ENCODE measurements around the gene SPIRE2.
A peak's percentile ranks its signal among the peaks of the same experiment; 100 is the strongest.

Gene SPIRE2

DNA sequence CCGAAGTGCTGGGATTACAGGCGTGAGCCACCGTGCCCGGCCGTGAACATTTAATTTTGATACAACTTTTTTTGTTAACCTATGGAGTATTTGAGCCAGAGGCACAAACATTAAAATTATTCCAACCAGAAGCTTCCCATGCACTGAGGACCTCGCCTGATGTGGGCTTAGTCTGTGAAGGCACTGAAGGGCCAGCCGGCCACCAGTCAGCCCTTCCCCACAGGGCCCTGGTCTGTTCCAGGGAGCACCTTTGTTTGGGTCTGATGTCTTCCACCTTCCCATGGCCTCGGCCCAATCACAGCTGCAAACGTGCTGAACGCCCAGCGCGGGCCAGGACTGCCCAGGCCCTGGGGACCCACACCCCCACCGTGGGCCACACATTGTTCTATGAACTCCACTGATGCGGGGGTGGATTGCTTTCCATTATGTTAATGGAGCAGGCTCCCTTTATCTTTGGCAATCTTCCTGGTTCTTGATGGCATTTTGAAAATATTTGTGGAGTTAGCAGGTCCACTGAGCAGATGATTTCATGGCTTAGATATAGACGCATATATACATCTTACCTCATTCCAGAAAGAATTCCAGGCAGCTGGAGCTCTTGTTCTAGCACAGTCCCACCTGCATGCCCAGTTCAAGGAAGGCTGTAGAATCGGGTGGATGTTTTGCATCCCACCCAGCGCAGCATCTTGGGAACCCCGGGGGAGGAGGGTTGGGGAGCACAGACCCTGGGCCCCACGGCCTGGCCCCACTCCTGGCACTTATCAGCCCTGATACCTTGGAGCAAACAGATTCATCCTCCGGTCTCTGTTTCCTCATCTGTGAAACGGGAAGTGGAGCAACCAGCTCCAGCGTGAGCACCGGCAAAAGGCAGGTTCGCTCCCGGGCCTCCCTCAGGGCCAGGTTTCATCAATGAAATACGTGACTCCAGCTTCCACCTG, 14.5 kb downstream of the SPIRE2 start:
- no peak for DNase-seq

DNA sequence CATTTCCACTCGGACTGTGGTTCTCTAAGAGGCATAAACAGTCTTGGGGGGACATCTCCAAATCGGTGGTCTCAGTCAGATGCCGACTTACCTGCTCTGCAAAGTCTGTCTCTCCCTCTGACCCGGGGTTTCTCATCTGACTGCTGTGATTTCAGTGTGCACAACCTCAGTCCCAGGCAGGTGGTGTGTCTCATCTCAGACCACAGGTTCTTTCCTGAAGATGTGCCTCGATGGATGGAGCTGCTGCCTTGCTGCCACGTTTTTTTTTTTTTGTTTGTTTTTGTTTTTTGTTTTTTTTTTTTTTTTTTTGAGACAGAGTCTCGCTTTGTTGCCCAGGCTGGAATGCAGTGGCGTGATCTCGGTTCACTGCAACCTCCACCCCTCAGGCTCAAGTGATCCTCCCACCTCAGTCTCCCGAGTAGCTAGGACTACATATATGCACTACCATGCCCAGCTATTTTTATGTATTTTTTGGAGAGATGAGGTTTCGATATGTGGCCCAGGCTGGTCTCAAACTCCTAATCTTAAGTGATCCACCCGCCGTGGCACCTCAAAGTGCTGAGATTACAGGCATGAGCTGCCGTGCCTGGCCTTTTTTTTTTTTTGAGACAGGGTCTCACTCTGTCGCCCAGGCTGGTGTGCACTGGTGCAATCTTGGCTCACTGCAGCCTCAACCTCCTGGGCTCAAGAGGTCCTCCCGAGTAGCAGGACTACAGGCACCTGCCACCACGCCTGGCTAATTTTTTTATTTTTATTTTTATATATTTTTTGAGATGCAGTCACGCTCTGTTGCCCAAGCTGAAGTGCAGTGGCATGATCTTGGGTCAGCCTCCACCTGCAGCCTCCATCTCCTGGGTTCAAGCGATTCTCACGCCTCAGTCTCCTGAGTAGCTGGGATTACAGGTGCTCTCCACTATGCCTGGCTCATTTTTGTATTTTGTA, 15.4 kb downstream of the SPIRE2 start:
- DNase-seq = no peak

DNA sequence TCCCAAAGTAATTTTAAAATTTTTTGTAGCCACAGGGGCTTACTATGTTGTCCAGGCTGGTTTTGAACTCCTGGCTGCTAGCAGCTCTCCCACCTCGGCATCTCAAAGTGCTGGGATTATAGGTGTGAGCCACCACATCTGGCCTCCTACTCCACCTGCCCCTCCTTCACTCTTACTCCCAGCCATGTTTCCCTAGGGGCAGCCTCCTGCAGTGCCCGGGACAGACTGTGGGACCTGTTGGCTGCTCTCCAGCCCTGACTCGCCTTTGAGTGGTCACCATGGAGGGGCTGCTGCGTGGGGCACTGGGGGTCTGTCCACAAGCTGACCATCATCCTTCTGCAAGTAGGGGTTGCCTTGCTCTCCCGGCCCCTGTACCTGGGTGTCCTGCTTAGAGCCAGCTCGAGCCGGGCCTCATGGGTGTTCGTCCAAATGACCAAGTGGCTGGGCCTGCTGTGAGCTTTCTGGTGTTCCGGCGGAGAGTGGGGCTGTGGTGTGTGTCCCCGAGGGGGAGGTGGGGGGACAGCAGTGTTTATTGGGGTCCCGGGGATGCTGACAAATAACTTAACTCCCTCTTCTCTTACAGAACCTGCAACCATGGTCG, 16.6 kb downstream of the SPIRE2 start:
- no peak for DNase-seq

DNA sequence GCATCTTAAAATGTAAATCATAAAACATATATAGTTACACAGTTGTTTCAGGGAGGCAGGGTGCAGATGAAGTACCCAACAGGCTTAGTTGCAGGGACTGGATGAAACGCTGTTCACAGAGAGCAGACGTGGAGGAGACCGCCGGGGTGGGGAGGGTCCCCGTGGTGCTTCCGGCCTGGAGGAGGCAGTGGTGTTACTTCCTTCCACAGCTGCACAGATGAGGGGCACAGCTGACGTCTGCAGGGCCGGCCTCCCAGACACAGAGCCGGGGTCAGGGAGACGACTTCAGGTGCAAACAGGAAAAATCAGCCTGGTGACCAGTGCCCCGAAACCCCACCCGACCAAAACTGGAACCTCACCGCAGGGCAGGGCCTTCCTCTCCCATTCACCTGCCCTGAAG, 17.1 kb downstream of the SPIRE2 start:
- no peak for DNase-seq

DNA sequence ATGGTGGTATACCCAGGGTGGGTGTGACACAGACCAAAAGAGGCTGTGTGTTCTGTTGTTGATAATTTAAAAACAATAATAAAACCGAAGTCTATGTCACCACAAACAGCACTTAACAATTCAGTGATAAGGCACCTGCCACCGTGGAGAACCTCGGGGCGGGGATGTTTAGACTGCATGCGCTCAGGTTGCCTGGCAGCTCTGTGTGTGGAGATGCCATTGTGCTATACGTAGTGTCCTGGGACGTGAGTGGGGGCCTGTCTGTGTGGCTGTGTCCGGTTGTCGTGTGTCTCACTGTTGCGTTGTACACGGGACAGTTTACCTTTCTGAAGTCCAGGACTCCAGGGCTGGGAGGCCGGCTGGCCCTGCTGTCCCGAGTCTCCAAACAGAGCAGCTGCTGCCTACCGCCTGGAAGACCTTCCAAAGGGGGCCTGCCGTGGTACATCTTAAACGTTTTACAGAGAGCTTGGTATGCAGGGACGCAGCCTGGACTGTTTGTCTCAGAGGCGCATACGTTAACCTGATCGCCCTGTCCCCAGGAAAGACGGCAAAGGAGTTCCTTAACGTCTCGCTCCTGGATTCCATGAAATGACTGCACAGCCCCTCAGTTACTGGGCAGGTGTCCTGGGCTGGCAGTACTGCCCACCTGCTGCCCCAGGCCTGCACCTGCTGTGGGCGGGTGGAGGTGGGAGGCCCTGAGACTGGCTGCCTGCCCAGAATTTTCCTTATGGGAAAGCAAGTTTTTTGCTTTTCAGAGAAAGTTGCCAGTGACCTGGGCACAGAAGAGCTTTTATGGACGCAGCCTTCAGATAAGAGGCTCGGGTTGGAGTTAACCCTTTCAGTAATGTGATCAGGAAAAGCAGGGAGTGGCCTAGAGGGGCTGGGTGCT, 19.0 kb downstream of the SPIRE2 start:
- no peak for DNase-seq

DNA sequence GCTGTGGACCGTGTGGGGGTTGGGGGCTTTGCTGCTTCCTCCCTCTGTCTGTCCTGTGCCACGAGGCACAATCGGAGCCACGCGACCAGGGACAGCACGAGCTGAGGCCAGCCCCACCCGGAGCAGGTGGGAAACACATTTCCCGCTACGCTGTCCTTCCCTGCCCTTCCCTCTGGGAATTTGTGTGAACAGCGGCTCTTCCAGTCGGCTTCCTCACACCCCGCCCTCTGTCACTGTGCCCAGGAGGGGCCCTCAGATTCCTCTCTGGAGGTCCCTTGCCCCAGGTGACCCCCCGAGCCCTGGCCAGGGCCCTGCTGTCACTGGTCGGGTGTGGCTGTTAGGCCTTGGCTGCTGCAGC, 19.6 kb downstream of the SPIRE2 start:
- no peak for DNase-seq

DNA sequence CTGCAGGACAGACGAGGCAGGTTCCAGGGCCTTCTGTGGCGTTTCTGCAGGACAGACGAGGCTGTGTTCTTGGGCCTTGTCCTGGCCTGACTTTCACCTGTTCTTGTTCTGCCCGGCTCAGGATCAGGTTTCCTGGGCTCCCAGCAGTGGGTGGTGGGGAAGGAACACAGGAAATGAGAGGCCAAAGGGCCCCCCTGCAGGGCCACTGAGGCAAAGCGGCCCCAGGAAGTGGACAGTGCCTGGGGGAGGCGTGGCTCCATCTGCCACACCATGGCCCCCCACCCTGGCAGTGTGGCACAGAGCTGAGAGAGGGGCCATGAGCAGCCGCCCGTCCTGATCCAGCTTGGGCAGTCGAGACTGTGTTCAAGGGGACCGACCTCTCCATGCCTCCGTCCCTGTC, 20.7 kb downstream of the SPIRE2 start:
- DNase-seq = no peak

DNA sequence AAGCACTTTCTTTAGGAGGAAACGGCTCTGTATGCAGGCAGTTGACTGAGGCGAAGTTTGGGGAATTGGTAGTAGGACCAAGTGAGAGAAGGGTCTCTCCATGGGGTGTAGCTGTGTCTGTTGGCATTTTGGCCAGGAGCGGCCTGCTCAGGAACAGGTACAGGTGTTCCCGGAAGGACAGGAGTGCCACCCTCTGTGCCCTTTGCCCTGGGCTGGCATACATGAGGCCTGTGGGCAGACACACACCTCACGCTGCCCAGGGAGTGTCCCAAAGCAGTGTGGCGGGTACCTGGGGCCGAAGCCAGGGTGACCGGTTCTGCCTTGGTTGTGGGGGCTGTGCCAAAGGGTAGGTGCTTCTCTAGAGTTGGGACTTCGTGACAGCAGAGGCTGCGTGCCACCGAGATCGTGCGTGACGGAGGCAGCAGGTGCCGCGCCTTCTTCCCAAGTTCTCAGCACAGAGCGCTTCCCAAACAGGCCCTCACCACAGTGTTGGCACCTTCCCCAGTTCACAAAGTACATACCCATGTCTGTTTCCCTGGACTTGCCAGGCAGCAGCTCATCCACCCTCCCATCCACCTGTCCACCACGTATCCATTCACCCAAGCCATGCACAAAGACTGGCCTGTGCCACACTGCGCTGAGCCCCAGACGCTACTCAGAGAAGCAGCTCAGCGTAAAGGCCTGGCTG, 25.2 kb downstream of the SPIRE2 start:
- no peak for DNase-seq

DNA sequence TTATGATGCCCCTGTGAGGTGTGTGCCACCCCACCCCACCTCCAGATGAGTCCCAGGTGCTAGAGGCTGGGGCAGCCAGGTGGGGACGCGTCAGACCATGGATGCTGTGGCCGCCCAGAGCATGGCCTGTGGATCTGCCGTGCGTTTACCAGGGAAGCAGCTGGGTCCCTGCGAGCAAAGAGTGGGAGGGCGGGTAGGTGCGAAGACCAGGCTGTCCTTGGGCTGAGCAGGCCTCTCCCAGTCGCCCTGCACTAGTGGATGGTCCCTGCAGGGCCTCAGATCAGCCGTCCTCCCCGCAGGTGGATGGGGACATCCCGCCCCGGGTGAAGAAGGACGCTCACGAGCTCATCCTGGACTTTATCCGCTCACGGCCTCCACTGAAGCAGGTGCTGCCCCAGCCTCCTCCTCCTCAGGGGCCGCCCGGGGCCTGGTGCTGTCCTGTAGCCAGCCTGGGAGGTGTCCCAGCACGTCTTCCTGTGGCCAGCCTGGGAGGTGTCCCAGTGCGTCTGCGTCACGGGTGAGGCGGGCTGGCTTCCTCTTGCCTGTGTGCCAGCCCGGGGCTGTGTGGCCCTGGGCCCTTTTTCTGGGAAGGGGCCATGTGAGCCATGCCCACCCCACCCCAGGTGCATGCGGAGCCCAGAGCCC, 27.1 kb downstream of the SPIRE2 start:
- no peak for DNase-seq

DNA sequence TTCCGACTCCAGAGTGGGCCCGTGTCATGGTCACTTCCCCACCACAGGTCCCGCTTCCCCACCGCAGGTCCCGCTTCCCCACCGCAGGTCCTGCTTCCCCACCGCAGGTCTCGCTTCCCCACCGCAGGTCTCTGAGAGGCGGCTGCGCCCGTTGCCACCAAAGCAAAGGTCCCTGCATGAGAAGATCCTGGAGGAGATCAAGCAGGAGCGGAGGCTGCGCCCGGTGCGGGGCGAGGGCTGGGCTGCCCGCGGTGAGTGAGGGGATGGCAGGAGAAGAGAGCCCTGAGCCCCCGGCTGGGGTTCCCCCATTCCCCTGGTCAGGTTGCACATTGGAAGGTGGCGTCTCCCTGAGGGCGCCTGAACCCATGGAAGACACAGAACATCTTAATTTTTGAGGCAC, 27.7 kb downstream of the SPIRE2 start:
- DNase-seq = no peak

DNA sequence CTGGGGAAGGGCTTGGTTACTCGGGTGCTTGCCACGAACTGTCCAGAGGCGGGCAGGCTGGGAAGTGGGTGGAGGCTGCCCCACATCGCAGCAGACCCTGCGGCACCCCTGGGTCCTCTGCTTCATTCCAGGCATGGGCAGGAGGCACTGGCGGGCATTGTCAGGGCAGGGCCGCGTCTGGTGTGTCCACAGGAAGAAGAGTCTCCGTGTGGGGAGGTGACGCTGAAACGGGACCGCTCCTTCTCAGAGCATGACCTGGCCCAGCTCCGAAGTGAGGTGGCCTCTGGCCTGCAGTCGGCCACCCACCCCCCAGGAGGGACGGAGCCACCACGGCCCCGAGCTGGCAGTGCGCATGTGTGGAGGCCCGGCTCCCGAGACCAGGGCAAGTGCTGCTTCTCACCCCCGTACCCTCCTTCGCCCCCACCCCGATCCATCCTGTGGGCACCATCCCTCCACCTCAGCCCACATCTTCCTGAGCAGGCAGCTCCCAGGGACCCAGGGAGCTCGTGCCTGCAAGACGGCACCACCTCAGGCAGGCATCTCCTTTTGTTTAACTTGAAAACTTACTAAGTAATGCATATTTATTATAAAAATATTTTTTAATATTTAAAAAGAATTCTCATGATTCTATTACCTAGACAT, 30.8 kb downstream of the SPIRE2 start:
- no peak for DNase-seq

DNA sequence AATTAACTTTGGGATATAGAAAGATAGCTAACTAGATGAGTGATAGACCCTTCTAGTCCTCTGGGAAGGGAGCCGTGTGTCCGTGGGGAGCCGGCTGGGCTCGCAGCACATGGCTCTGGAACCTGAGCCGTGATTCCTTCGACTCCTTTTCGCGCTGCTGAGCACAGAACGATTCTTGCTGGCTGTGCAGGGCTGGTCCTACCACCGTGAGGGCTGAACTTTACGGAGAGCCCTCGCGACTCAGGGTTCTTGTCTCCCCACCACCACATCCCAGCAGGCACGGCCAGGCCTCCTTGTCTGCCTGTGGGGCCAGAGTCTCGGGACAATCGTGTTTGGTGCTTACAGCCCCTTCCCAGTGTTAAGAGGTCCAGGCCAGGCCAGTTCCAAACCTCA, 31.3 kb downstream of the SPIRE2 start:
- DNase-seq = no peak

DNA sequence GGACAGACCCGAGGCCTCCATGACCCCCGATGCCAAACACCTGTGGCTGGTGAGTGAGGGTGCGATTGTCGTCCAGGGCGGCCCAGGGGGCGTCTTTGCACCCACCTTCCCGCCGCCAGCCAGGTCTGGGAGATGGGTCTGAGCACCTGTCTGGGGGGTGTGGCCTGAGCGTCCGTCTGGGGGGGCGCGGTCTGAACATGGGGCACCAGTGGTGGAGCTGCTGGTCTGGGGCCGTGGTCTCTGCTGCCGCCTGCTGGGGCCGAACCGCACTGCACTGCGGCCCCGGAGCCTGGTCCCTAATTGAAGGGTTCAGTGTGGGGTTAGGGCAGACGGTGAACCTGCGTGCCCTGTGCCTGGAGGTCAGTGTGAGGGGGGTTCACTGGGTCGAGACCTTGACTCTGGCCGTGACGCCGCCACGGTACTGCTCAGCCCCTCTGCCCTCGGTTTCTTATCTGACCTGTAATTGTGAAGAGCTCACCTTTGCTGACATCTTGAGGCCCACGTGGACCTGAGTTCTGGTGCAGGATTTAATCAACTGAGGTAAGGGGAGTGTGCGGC, 32.6 kb downstream of the SPIRE2 start:
- peak; percentile 23 for DNase-seq

DNA sequence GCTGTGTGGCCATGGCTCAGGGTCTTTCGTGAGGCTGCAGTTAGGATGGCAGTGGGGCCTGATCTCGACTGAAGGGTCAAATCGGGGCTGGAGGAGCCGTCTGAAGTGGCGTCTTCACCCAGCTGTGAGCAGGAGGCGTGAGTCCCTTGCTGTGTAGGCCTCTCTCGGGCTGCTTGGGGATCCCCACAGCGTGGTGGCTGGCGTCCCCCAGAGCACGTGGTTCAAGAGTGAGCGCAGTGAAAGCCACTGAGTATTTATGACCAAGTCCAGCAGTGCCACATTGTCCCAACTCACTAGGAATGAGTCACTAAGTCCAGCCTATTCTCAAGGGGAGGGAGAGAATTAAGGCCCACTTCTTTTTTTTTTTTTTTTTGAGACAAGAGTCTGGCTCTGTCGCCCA, 33.4 kb downstream of the SPIRE2 start:
- DNase-seq = no peak

DNA sequence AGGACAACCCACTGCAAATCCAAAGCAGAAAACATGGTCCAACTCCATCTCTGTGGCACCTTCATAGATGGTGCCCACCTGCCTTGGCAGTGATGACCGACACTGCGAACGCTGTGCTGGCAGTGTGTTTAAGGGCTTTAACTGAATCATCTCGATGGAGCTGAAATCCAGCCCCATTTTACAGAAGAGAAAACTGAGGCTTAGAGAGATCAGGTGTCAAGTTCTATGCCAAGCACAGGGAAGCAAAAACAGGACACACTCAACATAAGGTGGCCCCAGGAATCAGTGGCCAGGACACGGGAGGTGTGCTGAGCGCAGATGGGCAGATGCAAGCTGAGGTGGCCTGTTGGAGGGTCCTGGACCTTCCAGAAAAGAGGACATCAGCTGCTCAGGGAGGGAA, 34.5 kb downstream of the SPIRE2 start:
- no peak for DNase-seq

DNA sequence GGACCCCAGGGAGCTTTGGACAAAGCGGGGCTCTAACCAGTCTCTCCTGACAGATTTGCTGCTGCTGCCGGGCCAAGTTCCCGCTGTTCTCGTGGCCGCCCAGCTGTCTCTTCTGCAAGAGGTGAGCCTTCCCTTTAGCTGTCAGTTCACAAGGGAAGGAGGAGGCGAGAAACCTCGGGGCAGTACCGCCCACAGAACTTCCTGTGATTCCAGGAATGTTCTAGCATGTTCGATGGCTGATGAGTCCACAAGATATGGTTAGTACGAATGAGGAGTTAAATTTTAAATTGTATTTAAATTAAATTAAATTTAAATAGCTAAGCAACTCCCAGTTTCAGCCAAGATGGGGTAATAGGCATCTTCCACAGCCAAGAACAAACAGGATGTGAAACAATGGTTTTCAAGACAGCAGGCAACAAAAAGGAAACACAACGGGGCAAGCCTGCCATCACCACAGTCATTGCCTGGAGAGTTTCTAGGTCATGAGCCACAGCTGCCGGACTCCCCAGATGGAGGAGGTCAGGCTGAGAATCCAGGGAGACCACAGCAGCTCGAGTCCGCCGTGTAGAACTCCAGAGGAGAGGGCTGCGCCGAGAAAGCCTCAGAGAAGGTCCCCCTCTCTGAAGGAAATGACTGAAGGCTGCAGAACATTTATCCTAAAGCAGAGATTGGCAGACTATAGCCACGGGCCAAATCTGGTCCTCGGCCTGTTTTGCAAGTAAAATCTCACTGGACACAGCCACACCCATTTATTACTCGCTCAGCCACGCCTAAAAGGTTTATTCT, 35.7 kb downstream of the SPIRE2 start:
- no peak for DNase-seq

DNA sequence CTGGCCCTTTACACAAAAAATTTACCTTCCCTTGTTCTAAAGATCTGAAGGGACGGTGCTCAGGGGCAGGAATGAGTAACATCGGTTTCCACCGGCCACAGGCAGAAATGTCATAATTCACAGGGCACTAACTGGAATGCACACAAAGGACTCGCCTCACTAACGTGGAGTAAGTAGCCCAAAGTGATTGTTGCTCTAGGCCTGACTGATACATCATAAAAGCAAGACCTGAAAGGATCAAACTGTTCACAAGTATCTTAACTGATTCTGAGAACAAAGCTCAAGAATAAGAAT, 36.2 kb downstream of the SPIRE2 start:
- no peak for DNase-seq

DNA sequence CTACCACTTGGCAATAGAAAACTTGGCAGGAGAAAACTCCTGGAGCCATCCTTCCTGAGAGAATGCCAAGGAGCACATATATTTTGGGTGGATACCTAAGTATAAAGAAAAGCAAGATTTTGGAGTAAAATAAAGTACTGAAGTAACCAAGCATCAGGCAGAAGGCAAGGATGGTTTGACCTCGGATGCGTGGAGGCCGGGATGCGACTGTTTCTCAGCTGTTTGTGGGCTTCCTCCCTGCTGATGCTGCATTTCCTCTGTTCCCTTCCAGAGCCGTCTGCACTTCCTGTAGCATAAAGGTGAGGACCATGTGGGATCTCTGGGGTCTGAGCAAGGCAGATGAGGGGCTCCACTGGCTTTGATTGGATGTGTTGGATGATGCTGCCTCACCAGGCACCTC, 39.6 kb downstream of the SPIRE2 start:
- no peak for DNase-seq

DNA sequence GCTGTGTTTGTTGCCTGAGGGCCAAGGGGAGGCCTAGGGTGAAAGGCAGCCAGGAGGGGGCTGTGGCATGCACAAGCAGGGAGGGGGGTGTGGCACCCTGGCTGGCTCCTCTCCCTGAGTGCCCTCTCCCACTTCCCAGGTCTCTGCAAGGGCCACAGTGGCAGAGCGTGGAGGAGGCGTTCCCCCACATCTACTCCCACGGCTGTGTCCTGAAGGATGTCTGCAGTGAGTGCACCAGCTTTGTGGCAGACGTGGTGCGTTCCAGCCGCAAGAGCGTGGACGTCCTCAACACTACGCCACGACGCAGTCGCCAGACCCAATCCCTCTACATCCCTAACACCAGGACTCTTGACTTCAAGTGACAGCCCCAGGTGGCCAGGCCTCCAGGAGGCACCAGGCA, 41.6 kb downstream of the SPIRE2 start:
- no peak for DNase-seq

DNA sequence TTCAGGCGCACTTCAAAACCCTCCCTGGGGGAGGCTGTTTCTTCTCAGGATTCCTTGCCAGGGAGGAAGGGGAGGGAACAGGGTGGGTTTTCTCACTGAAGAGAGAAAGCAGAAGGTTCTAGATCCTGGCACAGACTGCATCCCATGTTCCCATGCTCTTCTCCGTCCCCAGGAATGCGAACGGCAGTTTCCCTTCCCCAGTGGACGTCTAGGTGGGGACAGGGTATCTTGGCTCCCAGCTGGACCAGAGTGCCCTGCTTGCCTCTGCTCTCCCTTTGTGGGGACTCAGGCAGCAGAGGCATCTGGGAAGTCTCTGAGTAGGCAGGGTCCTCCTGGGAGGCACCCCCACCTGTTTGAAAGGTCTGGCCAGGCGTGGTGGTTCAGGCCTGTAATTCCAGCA, 42.2 kb downstream of the SPIRE2 start:
- DNase-seq = no peak
